Measurements from ENCODE around the gene BRINP3.

Gene BRINP3

GRCh38 chr1:190452272-190452848, 25.3 kb downstream of the BRINP3 start:
- DNase-seq (ENCODE audit: low read depth in 3 of 3) = no peak

GRCh38 chr1:190444464-190444863, 33.2 kb downstream of the BRINP3 start:
- no peak for DNase-seq (ENCODE audit: low read depth in 3 of 3)

- DNase-seq (ENCODE audit: low read depth in 3 of 3) = no peak
Measured at GRCh38 chr1:190439447-190439846, 38.2 kb downstream of the BRINP3 start.

GRCh38 chr1:190436615-190437014, 41.0 kb downstream of the BRINP3 start:
- DNase-seq (ENCODE audit: low read depth in 3 of 3) = no peak

GRCh38 chr1:190429932-190430331, 47.7 kb downstream of the BRINP3 start:
- no peak for DNase-seq (ENCODE audit: low read depth in 3 of 3)

GRCh38 chr1:190429141-190429540, 48.5 kb downstream of the BRINP3 start:
- no peak for DNase-seq (ENCODE audit: low read depth in 3 of 3)

- no peak for DNase-seq (ENCODE audit: low read depth in 3 of 3)
Measured at GRCh38 chr1:190416239-190416638, 61.4 kb downstream of the BRINP3 start.

- no peak for DNase-seq (ENCODE audit: low read depth in 3 of 3)
Measured at GRCh38 chr1:190413142-190413541, 64.5 kb downstream of the BRINP3 start.

GRCh38 chr1:190403402-190403801, 74.3 kb downstream of the BRINP3 start:
- DNase-seq (ENCODE audit: low read depth in 3 of 3) = no peak

GRCh38 chr1:190399233-190399632, 78.4 kb downstream of the BRINP3 start:
- DNase-seq (ENCODE audit: low read depth in 3 of 3) = no peak

GRCh38 chr1:190391582-190391981, 86.1 kb downstream of the BRINP3 start:
- DNase-seq (ENCODE audit: low read depth in 3 of 3) = no peak

GRCh38 chr1:190377991-190378390, 99.7 kb downstream of the BRINP3 start:
- DNase-seq (ENCODE audit: low read depth in 3 of 3) = no peak

- DNase-seq (ENCODE audit: low read depth in 3 of 3) = no peak
Measured at GRCh38 chr1:190377294-190377693, 100.4 kb downstream of the BRINP3 start.

GRCh38 chr1:190376044-190376443, 101.6 kb downstream of the BRINP3 start:
- DNase-seq (ENCODE audit: low read depth in 3 of 3) = no peak

- no peak for DNase-seq (ENCODE audit: low read depth in 3 of 3)
Measured at GRCh38 chr1:190373705-190374336, 103.8 kb downstream of the BRINP3 start.

- no peak for DNase-seq (ENCODE audit: low read depth in 3 of 3)
Measured at GRCh38 chr1:190367200-190367599, 110.5 kb downstream of the BRINP3 start.

GRCh38 chr1:190365283-190365682, 112.4 kb downstream of the BRINP3 start:
- DNase-seq (ENCODE audit: low read depth in 3 of 3) = no peak

GRCh38 chr1:190353538-190354101, 124.0 kb downstream of the BRINP3 start:
- no peak for DNase-seq (ENCODE audit: low read depth in 3 of 3)

GRCh38 chr1:190344454-190344853, 133.2 kb downstream of the BRINP3 start:
- DNase-seq (ENCODE audit: low read depth in 3 of 3) = no peak

GRCh38 chr1:190338829-190339228, 138.8 kb downstream of the BRINP3 start:
- DNase-seq (ENCODE audit: low read depth in 3 of 3) = no peak

- no peak for DNase-seq (ENCODE audit: low read depth in 3 of 3)
Measured at GRCh38 chr1:190328871-190329270, 148.8 kb downstream of the BRINP3 start.

GRCh38 chr1:190328361-190328760, 149.3 kb downstream of the BRINP3 start:
- no peak for DNase-seq (ENCODE audit: low read depth in 3 of 3)

- DNase-seq (ENCODE audit: low read depth in 3 of 3) = no peak
Measured at GRCh38 chr1:190327271-190327670, 150.4 kb downstream of the BRINP3 start.

- DNase-seq (ENCODE audit: low read depth in 3 of 3) = no peak
Measured at GRCh38 chr1:190323530-190323929, 154.1 kb downstream of the BRINP3 start.
